GM21737 (cell line): Measurements from ENCODE around the gene USP50.
"Not testable (repeated sequence)": the region's sequence is repeated elsewhere in the genome, so short reads cannot be mapped to it uniquely, and the experiment has no call there.

Source experiments
- ATAC-seq: cut with Tn5 transposase; IDR thresholded peaks from one replicate; pipeline ENCODE4 v1.9.1; 2021; ENCODE audit warnings: mild to moderate bottlenecking, moderate library complexity; ENCODE audit not compliant: unreplicated experiment

The USP50 gene

GRCh38 chr15:50505656-50506055, 40.8 kb downstream of the USP50 start:
- ATAC-seq = not testable (repeated sequence)

- ATAC-seq = no peak
Observed at GRCh38 chr15:50503144-50503543, 43.3 kb downstream of the USP50 start.

GRCh38 chr15:50501815-50502214, 44.7 kb downstream of the USP50 start:
- no peak for ATAC-seq

- no peak for ATAC-seq
Observed at GRCh38 chr15:50500352-50500751, 46.1 kb downstream of the USP50 start.

- no peak for ATAC-seq
Observed at GRCh38 chr15:50496692-50497091, 49.8 kb downstream of the USP50 start.

GRCh38 chr15:50494547-50494946, 51.9 kb downstream of the USP50 start:
- not testable (repeated sequence) for ATAC-seq

- ATAC-seq = no peak
Observed at GRCh38 chr15:50493625-50494024, 52.8 kb downstream of the USP50 start.

DNA sequence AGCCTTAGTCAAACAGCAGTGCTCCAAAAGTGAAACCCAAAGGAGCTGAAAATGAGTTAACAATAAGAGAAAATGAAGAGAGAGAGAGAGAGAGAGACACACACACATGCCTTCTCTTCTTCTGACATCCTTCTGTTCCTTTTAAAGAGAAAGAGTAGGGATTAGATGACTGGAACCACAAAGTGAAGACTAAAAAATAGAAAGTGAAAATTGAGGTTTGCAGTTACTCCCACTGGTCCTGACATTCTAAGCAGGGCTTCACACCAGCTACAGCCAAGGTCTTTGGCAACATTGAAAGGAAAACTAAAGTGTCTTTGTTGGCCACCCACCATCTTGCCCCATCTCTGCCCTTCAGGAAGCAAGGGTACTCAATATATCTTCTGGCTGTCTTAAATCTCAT, 59.2 kb downstream of the USP50 start:
- ATAC-seq = no peak

DNA sequence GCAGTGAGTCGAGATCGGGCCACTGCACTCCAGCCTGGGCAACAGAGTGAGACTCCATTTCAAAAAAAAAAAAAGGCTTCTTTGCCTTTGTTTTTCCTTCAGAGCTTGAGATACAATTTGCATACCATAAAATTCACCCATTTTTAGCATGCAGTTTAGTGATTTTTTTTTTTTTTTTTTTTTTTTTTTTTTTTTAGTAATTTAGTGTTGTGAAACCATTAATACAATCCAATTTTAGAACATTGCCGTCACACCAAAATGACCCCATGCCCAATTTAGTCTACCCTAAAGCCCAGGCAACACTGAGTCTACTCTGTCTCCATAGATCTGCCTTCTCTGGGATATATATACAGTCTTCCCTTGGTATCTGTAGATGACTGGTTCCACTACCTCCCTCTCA, 61.1 kb downstream of the USP50 start:
- ATAC-seq = no peak

DNA sequence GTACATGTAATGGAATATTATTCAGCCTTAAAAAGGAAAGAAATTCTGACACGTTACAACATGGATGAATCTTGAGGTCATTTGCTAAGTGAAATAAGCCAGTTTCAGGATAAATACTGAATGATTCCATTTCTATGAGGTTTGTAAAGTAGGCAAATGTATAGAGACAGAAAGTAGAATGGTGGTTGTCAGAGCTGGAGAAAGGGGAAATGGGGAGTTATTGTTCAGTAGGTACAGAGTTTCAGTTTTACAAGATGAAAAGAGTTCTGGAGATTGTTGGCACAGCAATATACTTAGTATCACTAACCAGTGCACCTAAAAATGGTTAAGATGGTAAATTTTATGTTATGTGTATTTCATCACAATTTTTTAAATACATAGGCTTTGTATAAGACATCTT, 61.7 kb downstream of the USP50 start:
- ATAC-seq = peak; percentile 64

DNA sequence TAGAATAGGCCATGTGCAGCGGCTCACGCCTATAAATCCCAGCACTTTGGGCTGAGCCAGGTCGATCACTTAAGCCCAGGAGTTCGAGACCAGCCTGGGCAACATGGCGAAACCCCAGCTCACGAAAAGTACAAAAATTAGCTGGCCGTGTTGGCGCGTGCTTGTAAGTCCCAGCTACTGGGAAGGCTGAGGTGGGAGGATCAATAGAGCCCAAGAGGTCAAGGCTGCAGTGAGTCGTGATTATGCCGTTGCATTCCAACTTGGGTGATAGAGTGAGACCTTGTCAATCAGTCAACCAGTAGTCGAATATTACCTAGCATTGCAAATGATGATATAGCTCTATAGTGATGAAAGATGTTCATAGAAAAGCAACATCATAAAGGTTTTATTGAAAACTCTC, 70.3 kb downstream of the USP50 start:
- ATAC-seq = no peak

GRCh38 chr15:50471072-50471471, 75.4 kb downstream of the USP50 start:
- ATAC-seq = no peak

GRCh38 chr15:50463423-50464358, 82.8 kb downstream of the USP50 start:
- no peak for ATAC-seq

GRCh38 chr15:50458348-50459112, 87.9 kb downstream of the USP50 start:
- no peak for ATAC-seq

DNA sequence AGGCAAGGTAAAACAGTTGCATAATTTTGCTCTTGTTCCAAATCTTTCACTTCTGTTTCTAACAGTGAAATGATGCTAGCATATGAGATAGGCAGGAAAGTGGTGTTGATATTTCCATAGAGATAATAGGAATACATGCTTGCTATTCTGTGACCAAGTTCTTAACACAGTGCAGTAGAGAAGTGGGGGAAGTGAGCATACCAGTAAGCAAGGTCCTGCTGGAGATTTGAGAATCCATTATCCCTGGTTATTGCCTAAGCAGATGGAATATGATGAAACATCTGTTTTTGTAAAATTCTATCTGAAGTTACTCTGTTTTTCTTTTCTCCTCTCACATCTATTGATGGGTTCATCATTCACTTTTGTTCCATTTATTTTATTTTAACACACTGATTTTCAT, 93.5 kb downstream of the USP50 start:
- no peak for ATAC-seq
